NB4 (cell line): ENCODE data around the gene FXYD7.

Experiments used
- DNase-seq: peaks from one replicate; pipeline ENCODE4 v3.0.0; 2010; ENCODE audit warnings: low read depth
- H3K4me3 ChIP-seq: one replicate; pipeline ENCODE4 v1.5.1; 2011; ENCODE audit warnings: mild to moderate bottlenecking, low read depth, low read length, moderate library complexity
- MYC ChIP-seq: IDR thresholded peaks from 2 replicates; pipeline ENCODE4 v1.6.1; 2011; ENCODE audit warnings: low read depth, low read length
- POLR2A ChIP-seq: IDR thresholded peaks from 2 replicates; pipeline ENCODE4 v1.6.1; 2011; ENCODE audit warnings: mild to moderate bottlenecking; ENCODE audit not compliant: insufficient read length; ENCODE audit errors: extremely low read depth
- TF ChIP-seq, protein P1 (sequence below): IDR thresholded peaks from one replicate; pipeline ENCODE4 v1.5.1; 2012; ENCODE audit warnings: low read depth, low read length
- TF ChIP-seq, protein P2 (sequence below): IDR thresholded peaks from 2 replicates; pipeline ENCODE4 v1.6.1; 2011; ENCODE audit warnings: low read depth, low read length

FXYD7 gene

DNA sequence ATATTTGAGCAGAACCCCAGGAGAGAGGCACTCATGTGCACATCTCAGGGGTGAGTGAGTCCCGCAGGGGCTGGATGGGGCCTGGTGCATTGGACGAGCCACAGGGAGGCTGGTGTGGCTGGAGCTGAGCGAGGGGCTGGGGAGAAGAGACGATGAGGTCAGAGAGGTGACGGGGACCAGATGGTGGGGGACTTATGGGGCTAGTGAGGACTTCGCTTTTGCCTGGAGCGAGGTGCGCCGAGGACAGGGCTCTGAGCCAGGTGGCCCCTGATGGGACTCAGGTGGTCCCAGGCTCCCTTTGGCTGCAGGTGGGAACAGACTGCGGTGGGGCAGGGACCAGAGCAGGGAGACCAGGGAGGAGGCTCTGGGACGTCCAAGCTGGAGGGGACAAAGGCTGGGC lies 34.3 kb upstream of the FXYD7 start:
- no peak overlapping the region for H3K4me3 ChIP-seq

DNA sequence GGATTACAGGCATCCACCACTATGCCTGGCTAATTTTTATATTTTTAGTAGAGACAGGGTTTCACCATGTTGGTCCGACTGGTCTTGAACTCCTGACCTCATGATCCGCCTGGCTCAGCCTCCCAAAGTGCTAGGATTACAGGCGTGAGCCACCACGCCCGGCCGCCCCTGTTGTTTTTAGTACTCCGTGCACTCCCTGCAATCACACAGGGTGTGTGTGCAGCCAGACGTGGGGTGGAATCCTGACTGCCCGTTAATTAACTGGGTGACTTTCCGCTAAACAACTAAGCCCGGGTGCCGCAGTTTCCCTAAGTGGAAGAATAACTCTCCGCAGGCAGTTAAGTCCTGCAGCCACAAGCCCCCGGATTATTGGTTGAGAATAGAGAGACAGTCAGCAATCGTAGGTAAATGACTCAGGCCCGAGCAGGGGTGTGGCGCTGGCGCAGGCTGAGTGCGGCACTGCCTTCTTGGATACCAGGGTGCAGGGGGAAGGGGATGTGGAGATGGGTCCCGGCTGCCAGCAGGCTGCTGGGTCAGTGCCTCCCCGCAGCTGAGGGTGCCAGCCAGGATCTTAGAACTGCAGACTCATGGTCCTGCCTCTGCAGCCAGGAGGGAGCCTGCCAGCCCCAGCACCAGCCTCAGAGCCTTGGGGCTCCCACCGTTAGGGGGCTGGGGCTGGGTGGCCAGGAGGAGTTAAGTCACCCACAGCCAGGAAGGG lies 33.5 kb upstream of the FXYD7 start:
- H3K4me3 ChIP-seq: no peak overlapping the region
- DNase-seq: no peak
- TF ChIP-seq POLR2A (no peak), MYC (no peak)
- TF ChIP-seq, protein P1, sequence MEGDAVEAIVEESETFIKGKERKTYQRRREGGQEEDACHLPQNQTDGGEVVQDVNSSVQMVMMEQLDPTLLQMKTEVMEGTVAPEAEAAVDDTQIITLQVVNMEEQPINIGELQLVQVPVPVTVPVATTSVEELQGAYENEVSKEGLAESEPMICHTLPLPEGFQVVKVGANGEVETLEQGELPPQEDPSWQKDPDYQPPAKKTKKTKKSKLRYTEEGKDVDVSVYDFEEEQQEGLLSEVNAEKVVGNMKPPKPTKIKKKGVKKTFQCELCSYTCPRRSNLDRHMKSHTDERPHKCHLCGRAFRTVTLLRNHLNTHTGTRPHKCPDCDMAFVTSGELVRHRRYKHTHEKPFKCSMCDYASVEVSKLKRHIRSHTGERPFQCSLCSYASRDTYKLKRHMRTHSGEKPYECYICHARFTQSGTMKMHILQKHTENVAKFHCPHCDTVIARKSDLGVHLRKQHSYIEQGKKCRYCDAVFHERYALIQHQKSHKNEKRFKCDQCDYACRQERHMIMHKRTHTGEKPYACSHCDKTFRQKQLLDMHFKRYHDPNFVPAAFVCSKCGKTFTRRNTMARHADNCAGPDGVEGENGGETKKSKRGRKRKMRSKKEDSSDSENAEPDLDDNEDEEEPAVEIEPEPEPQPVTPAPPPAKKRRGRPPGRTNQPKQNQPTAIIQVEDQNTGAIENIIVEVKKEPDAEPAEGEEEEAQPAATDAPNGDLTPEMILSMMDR: no peak
- TF ChIP-seq, protein P2, sequence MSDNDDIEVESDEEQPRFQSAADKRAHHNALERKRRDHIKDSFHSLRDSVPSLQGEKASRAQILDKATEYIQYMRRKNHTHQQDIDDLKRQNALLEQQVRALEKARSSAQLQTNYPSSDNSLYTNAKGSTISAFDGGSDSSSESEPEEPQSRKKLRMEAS: no peak

More for the DNA sequence above, 34.3 kb upstream of the FXYD7 start:
- DNase-seq: no peak
- TF ChIP-seq, protein P2: no peak
- TF ChIP-seq MYC (no peak), POLR2A (no peak)
- TF ChIP-seq, protein P1: no peak

DNA sequence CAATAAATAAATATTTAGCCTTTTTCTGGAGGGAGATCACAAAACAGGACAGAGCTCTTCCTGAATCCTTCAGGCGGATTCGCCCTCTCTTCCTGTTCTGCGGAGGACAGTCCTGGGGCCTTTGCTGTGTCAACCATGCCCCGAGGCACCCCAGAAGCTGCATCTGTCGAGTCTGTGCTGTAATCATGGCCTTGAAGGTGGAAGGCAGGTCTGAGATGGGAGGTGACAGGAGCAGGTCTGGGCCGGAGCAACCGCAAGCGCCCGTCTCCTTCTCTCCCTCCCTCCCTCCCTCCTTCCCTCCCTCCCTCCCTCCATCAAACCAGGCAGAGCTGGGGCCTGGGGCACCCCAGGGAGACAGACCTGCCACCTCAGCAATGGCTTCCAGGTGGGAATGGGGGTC lies 32.1 kb upstream of the FXYD7 start:
- TF ChIP-seq MYC (no peak), POLR2A (no peak)
- TF ChIP-seq, protein P1: no peak
- TF ChIP-seq, protein P2: no peak
- no peak for DNase-seq
- H3K4me3 ChIP-seq: no peak overlapping the region

DNA sequence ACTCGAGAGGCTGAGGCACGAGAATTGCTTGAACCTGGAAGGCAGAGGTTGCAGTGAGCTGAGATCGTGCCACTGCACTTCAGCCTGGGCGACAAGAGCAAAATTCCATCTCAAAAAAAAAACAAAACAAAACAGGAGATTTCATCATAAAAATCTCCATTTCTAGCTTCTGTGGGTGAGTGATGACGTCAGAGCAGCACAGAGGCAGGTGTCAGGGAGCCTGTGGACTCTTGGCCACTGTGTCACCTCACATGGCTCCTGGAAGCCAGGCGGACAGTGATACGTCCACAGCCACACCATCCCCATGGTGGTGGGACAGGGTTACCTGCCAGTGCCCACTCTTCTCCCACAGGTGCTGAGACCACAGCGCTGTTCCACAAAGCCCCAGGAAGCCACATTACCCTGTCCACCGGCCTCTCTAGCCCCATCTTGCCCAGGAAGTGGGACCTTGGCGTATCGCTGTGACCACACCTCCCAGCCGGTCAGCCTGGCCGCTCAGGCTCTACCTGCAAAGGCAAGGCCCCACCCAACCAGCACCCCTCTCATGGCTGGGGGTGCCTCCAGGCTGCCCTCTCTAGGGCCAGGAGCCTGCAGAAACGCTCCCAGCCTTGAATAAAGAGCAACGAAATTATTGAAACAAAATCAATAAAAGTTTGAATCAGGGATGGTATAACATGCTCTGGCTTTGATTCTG lies 29.9 kb upstream of the FXYD7 start:
- TF ChIP-seq, protein P1: no peak
- TF ChIP-seq, protein P2: no peak
- TF ChIP-seq MYC: no peak
- TF ChIP-seq POLR2A: no peak
- no peak for DNase-seq
- H3K4me3 ChIP-seq: no peak overlapping the region

DNA sequence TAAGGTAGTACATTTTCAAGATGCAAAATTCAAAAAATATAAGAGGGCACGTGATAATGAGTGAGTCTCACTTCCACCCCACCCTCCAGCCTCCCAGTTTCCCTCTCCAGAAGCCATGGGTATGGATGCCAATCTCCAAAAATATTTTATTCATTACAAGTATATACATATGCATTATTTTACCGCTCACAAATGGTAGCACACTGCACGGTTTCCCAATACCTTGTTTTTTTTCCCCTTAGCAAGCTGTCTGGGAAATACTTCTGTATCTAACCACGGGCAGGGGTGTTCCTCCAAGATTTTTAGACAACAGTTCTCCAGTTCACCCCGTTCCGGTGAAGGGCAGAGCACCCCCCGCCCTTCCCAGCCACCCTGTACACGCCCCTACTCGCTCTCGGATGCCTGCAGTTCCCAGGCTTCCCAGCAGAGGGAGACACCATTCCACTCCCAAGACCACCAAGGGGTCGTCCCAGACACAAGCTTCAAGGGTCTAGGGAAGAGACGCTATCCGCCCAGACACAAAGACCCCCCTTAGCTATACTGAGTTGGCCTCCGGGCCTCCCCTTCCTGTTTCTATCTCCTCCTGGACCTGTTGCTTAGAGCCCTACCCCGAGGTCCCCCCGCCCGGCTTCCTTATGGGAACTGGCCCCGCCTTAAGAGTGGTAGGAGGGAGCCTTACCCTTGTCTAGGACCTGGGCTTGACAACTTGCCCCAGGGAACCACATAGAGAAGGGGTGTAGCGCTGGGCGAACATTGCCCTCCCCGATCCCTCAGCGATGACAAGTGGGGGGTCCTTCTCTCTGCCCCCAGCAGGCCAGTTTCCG lies 28.5 kb upstream of the FXYD7 start:
- TF ChIP-seq, protein P2: no peak
- TF ChIP-seq POLR2A: no peak
- TF ChIP-seq, protein P1: peak; percentile 82
- no peak for TF ChIP-seq MYC
- no peak overlapping the region for H3K4me3 ChIP-seq
- peak; percentile 43 for DNase-seq
